Stimulated activated CD8-positive, alpha-beta memory T cell treated with anti-CD3 and anti-CD28 coated beads, Interleukin-2, amount 100 ng/mL, for 48 hours (primary cell): ENCODE data around the gene PCSK6.

ENCODE experiments used
- DNase-seq, 2 donors: peaks; one replicate each; pipeline ENCODE4 v3.0.0-alpha.2; 2020; ENCODE audit warnings: low read depth in 2 of 2

Gene PCSK6

GRCh38 chr15:101326462-101327146 is 162.9 kb downstream of the PCSK6 start:
- DNase-seq, result no peak

- no peak for DNase-seq
Observed at GRCh38 chr15:101326026-101326315, 163.5 kb downstream of the PCSK6 start.

GRCh38 chr15:101325263-101326025 is 164.1 kb downstream of the PCSK6 start:
- no peak for DNase-seq

- DNase-seq, result no peak
Observed at GRCh38 chr15:101324524-101325177, 164.9 kb downstream of the PCSK6 start.

- no peak for DNase-seq
Observed at GRCh38 chr15:101323793-101324523, 165.5 kb downstream of the PCSK6 start.

GRCh38 chr15:101322854-101323477 is 166.5 kb downstream of the PCSK6 start:
- no peak for DNase-seq

GRCh38 chr15:101322016-101322695 is 167.4 kb downstream of the PCSK6 start:
- DNase-seq, result no peak

- peak; percentile 34 to 49 for DNase-seq
Observed at GRCh38 chr15:101320501-101321052, 168.9 kb downstream of the PCSK6 start.

- no peak for DNase-seq
Observed at GRCh38 chr15:101318839-101319238, 170.7 kb downstream of the PCSK6 start.

GRCh38 chr15:101318147-101318819 is 171.2 kb downstream of the PCSK6 start:
- DNase-seq, result no peak

GRCh38 chr15:101317336-101317872 is 172.1 kb downstream of the PCSK6 start:
- no peak for DNase-seq

- no peak for DNase-seq
Observed at GRCh38 chr15:101316529-101316928, 173.0 kb downstream of the PCSK6 start.

GRCh38 chr15:101315736-101316135 is 173.8 kb downstream of the PCSK6 start:
- DNase-seq, result no peak

- DNase-seq, result no peak
Observed at GRCh38 chr15:101314336-101315125, 175.0 kb downstream of the PCSK6 start.

- no peak for DNase-seq
Observed at GRCh38 chr15:101313041-101313761, 176.3 kb downstream of the PCSK6 start.

GRCh38 chr15:101310508-101310907 is 179.0 kb downstream of the PCSK6 start:
- DNase-seq, result no peak

GRCh38 chr15:101310161-101310480 is 179.4 kb downstream of the PCSK6 start:
- no peak for DNase-seq

- no peak for DNase-seq
Observed at GRCh38 chr15:101309436-101310160, 179.9 kb downstream of the PCSK6 start.
